Calu3 (cell line): Measurements from ENCODE around the gene ZSCAN5B. TPM values are rescaled to one million over a fixed set of nuclear protein-coding genes. Genes with fewer than 3 reads are reported as not detected.
"Not testable (repeated sequence)": the region's sequence is repeated elsewhere in the genome, so short reads cannot be mapped to it uniquely, and the experiment has no call there.

Experiments used
- BruUV-seq: library from RNA; stranded (reverse); fragments of 400-500 nt; replicated peaks from 2 replicates; lab custom pipeline; 2021; lab: Mats Ljungman, UMichigan
- CTCF ChIA-PET: fragments of 300-600 bp; sonication (Branson Sonifier 250); formaldehyde crosslinking; loops from one replicate; lab custom pipeline; 2022; ENCODE audit warnings: antibody characterized with exemption; lab: Charles Lee
- DNase-seq: peaks from one replicate; pipeline ENCODE4 v3.0.0; 2022
- H3K27ac Mint-ChIP-seq: one replicate; pipeline ENCODE4 v1.8.0; 2022; ENCODE audit warnings: mixed read lengths; ENCODE audit not compliant: unreplicated experiment
- H3K27me3 Mint-ChIP-seq: one replicate; pipeline ENCODE4 v1.8.0; 2022; ENCODE audit warnings: mixed read lengths; ENCODE audit not compliant: unreplicated experiment
- H3K36me3 Mint-ChIP-seq: one replicate; pipeline ENCODE4 v1.8.0; 2022; ENCODE audit warnings: mild to moderate bottlenecking, moderate library complexity, mixed read lengths; ENCODE audit not compliant: insufficient read depth, unreplicated experiment
- H3K4me1 Mint-ChIP-seq: one replicate; pipeline ENCODE4 v1.8.0; 2022; ENCODE audit warnings: mild to moderate bottlenecking, low read depth, mixed read lengths; ENCODE audit not compliant: unreplicated experiment
- H3K4me3 Mint-ChIP-seq: one replicate; pipeline ENCODE4 v1.8.0; 2022; ENCODE audit warnings: mild to moderate bottlenecking, low read depth, moderate library complexity, mixed read lengths; ENCODE audit not compliant: unreplicated experiment
- H3K9me3 Mint-ChIP-seq: one replicate; pipeline ENCODE4 v1.8.0; 2022; ENCODE audit warnings: low read depth, mixed read lengths; ENCODE audit not compliant: unreplicated experiment
- CTCF ChIP-seq: fragments of 200-600 bp; IDR thresholded peaks from one replicate; pipeline ENCODE4 v1.8.0; 2022; ENCODE audit warnings: antibody characterized with exemption; ENCODE audit not compliant: unreplicated experiment
- intact Hi-C: fragments of 100-400 bp; cut with micrococcal nuclease; formaldehyde crosslinking; loops from one replicate; pipeline ENCODE4 v1.10.0; 2022; ENCODE audit not compliant: unreplicated experiment
- total RNA-seq: library from RNA; stranded (reverse); gene quantifications from 2 replicates; pipeline ENCODE4 v1.2.3, GENCODE V29; 2022

Gene ZSCAN5B
- total RNA-seq, 1 experiment from 2014 or later: not detected

GRCh38 chr19:56189785-56190184, 7.8 kb downstream of the ZSCAN5B start:
- Mint-ChIP-seq H3K9me3 (no peaks in the 10 kb centered on the region), H3K27ac (no peak overlapping the region), H3K4me1 (no peaks in the 10 kb centered on the region), H3K27me3 (peaks cover 51% of the 10 kb centered on the region), H3K4me3 (no peak overlapping the region), H3K36me3 (no peaks in the 10 kb centered on the region)
- intact Hi-C loops: no loop called here
- no peak for DNase-seq
- BruUV-seq: no TSS peak
- CTCF ChIA-PET: no interaction called here
- TF ChIP-seq CTCF: no peak

GRCh38 chr19:56177564-56178243, 19.9 kb downstream of the ZSCAN5B start:
- H3K27ac Mint-ChIP-seq: no peak overlapping the region
- H3K27me3 Mint-ChIP-seq: peaks cover 73% of the 10 kb centered on the region
- no peak overlapping the region for H3K4me3 Mint-ChIP-seq
- intact Hi-C loops: loop anchor here (10.0 kb wide), 1 partner anchor 157 kb away; no protein-coding TSS in a partner anchor
- no peaks in the 10 kb centered on the region for H3K4me1 Mint-ChIP-seq
- TF ChIP-seq CTCF: no peak
- CTCF ChIA-PET: interaction anchor here (0.7 kb wide), 1 partner anchor 276 kb away, joined by 6 read pairs; no protein-coding TSS in a partner anchor
- DNase-seq: no peak
- BruUV-seq: no TSS peak
- no peaks in the 10 kb centered on the region for H3K36me3 Mint-ChIP-seq
- no peaks in the 10 kb centered on the region for H3K9me3 Mint-ChIP-seq

DNA sequence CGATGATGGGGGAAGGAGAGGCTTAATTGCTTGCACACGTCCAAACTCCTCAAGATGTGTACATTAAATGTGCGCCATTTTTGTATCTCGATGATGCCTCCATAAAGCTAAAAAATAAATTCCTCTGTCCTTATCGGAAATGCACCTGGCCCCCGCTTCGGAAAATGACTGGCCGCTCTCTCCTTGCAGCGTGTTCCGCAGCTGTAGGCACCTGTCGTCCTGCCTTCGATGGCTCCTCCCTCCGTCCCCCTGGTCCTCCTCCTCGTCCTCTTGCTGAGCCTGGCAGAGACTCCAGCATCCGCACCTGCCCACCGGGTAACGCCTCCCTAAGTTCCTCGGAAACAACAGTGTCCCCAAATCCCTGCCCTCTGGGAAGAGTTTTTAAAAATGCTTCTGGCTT, 20.7 kb downstream of the ZSCAN5B start:
- no peak overlapping the region for H3K4me3 Mint-ChIP-seq

DNA sequence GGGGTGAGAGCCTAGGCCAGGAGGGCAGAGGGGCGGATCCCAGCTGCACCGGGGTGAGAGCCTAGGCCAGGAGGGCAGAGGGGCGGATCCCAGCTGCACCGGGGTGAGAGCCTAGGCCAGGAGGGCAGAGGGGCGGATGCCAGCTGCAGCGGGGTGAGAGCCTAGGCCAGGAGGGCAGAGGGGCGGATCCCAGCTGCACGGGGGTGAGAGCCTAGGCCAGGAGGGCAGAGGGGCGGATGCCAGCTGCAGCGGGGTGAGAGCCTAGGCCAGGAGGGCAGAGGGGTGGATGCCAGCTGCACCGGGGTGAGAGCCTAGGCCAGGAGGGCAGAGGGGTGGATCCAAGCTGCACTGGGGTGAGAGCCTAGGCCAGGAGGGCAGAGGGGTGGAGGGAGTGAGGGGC, 21.3 kb downstream of the ZSCAN5B start:
- H3K4me1 Mint-ChIP-seq, BruUV-seq, DNase-seq, H3K9me3 Mint-ChIP-seq, H3K36me3 Mint-ChIP-seq, H3K4me3 Mint-ChIP-seq, CTCF ChIA-PET, H3K27ac Mint-ChIP-seq: not testable (repeated sequence)
- intact Hi-C loops: loop anchor here (10.0 kb wide), 1 partner anchor 158 kb away; no protein-coding TSS in a partner anchor
- H3K27me3 Mint-ChIP-seq: peaks cover 59% of the 10 kb centered on the region

More for the DNA sequence above, 20.7 kb downstream of the ZSCAN5B start:
- CTCF ChIA-PET: no interaction called here
- no peaks in the 10 kb centered on the region for H3K36me3 Mint-ChIP-seq
- DNase-seq: no peak
- H3K27ac Mint-ChIP-seq: no peak overlapping the region
- no TSS peak for BruUV-seq
- H3K4me1 Mint-ChIP-seq: no peaks in the 10 kb centered on the region
- H3K27me3 Mint-ChIP-seq: peaks cover 65% of the 10 kb centered on the region
- H3K9me3 Mint-ChIP-seq: no peaks in the 10 kb centered on the region
- intact Hi-C loops: loop anchor here (10.0 kb wide), 1 partner anchor 158 kb away; no protein-coding TSS in a partner anchor
- TF ChIP-seq CTCF: no peak

- CTCF ChIA-PET: not testable (repeated sequence)
These were observed 21.7 kb downstream of the ZSCAN5B start, which contains the start of gene GALP for GRCh38 chr19:56175861-56176307. Gene GALP, plus strand, starts transcription at chr19:56176008. Its CDS starts 1,101 bp downstream, at chr19:56177109.

More at GRCh38 chr19:56175861-56176307, 21.7 kb downstream of the ZSCAN5B start, which contains the start of gene GALP:
- peaks cover 56% of the 10 kb centered on the region for H3K27me3 Mint-ChIP-seq
- not testable (repeated sequence) for H3K9me3 Mint-ChIP-seq, BruUV-seq, H3K4me3 Mint-ChIP-seq, H3K36me3 Mint-ChIP-seq, H3K27ac Mint-ChIP-seq, H3K4me1 Mint-ChIP-seq, DNase-seq
- intact Hi-C loops: loop anchor here (10.0 kb wide), 1 partner anchor 159 kb away; no protein-coding TSS in a partner anchor
